Measurements from ENCODE around the gene RNF7.
"Not testable (repeated sequence)": the region's sequence is repeated elsewhere in the genome, so short reads cannot be mapped to it uniquely, and the experiment has no call there.

The RNF7 gene

GRCh38 chr3:141783632-141784031 lies 45.5 kb downstream of the RNF7 start:
- no peak for DNase-seq

- no peak for DNase-seq
Observed at GRCh38 chr3:141784096-141784495, 46.0 kb downstream of the RNF7 start.

- no peak for DNase-seq
Observed at GRCh38 chr3:141784531-141784930, 46.4 kb downstream of the RNF7 start.

GRCh38 chr3:141788149-141788548 lies 50.1 kb downstream of the RNF7 start:
- DNase-seq, result no peak

- DNase-seq, result not testable (repeated sequence)
Observed at GRCh38 chr3:141788750-141789149, 50.7 kb downstream of the RNF7 start.

GRCh38 chr3:141789281-141789680 lies 51.2 kb downstream of the RNF7 start:
- DNase-seq, result no peak

- no peak for DNase-seq
Observed at GRCh38 chr3:141790171-141790570, 52.1 kb downstream of the RNF7 start.

- no peak for DNase-seq
Observed at GRCh38 chr3:141792495-141792894, 54.4 kb downstream of the RNF7 start.

GRCh38 chr3:141793476-141794260 lies 55.6 kb downstream of the RNF7 start:
- no peak for DNase-seq

- peak; percentile 64 for DNase-seq
Observed at GRCh38 chr3:141795276-141795675, 57.2 kb downstream of the RNF7 start.

GRCh38 chr3:141795741-141796080 lies 57.6 kb downstream of the RNF7 start:
- no peak for DNase-seq

GRCh38 chr3:141796081-141796888 lies 58.2 kb downstream of the RNF7 start:
- peak; percentile 89 for DNase-seq
